ENCODE measurements around the gene SCEL. TPM values are rescaled to one million over a fixed set of nuclear protein-coding genes. Genes with fewer than 3 reads are reported as not detected.

SCEL gene
- total RNA-seq, 1 experiment from 2014 or later, result 0.07 TPM

GRCh38 chr13:77674852-77675251 is 139.3 kb downstream of the SCEL start:
- no peak overlapping the region for H3K4me3 ChIP-seq (replicated peaks in 1 of 2; ENCODE audit: low read depth in 1 of 2, low read length in 2 of 2)
- intact Hi-C loops (cut with micrococcal nuclease), result no loop called here
- no peaks in the 10 kb centered on the region for H3K9me2 ChIP-seq (ENCODE audit: insufficient read depth)
- H3K4me2 ChIP-seq (ENCODE audit: low read length), result no peak overlapping the region
- TF ChIP-seq MAX (IDR thresholded peaks at IDR 0.05) (no peak), CTCF (IDR thresholded peaks at IDR 0.05 in 2 of 3, conservative IDR thresholded peaks at IDR 0.05 in 1 of 3; ENCODE audit: borderline replicate concordance in 1 of 3, insufficient read depth in 1 of 3, low read depth in 2 of 3, low read length in 2 of 3) (no peak), ATF3 (IDR thresholded peaks at IDR 0.05) (no peak), RAD21 (IDR thresholded peaks at IDR 0.05; ENCODE audit: low read depth) (no peak), EZH2 (IDR thresholded peaks at IDR 0.05) (no peak), JUND (IDR thresholded peaks at IDR 0.05) (no peak), SIN3A (IDR thresholded peaks at IDR 0.05; ENCODE audit: low read depth) (no peak), TCF7L2 (IDR thresholded peaks at IDR 0.05; ENCODE audit: borderline replicate concordance, extremely low read depth, insufficient read depth, insufficient read length) (no peak), SP1 (IDR thresholded peaks at IDR 0.05; ENCODE audit: low read depth) (no peak)
- H3K9ac ChIP-seq (ENCODE audit: low read length), result no peak overlapping the region
- no TSS peak for BruUV-seq (replicated peaks)
- no peaks in the 10 kb centered on the region for H3K9me3 ChIP-seq (ENCODE audit: control insufficient read depth in 1 of 2, insufficient read depth in 1 of 2, low read depth in 1 of 2, low read length in 2 of 2)
- no peak overlapping the region for H2AFZ ChIP-seq (ENCODE audit: low read depth, low read length, poor library complexity, severe bottlenecking)
- RAD21 ChIA-PET (ENCODE audit: low non-redundant PET in 1 of 2, low total read pairs in 2 of 2, uncharacterized antibody in 2 of 2, unreplicated experiment in 2 of 2), result no interaction called here
- no peaks in the 10 kb centered on the region; the same call in 1 of the 2 replicates for H3K27me3 ChIP-seq (ENCODE audit: insufficient read depth, low read length)
- no peaks in the 10 kb centered on the region for H3K79me2 ChIP-seq (ENCODE audit: insufficient read depth, low read length)
- CTCF ChIA-PET, result no interaction called here
- ATAC-seq (no peak), DNase-seq (ENCODE audit: low read depth, low spot score) (no peak)
- H4K20me1 ChIP-seq (ENCODE audit: insufficient read depth), result no peaks in the 10 kb centered on the region
- no peaks in the 10 kb centered on the region for H3K36me3 ChIP-seq (ENCODE audit: control insufficient read depth in 1 of 2, insufficient read depth in 2 of 2, low read length in 2 of 2)
- POLR2A ChIA-PET, result no interaction called here
- H3K4me1 ChIP-seq (ENCODE audit: control insufficient read depth in 1 of 2, insufficient read depth in 2 of 2, low read length in 2 of 2), result no peaks in the 10 kb centered on the region
- H3K27ac ChIP-seq (ENCODE audit: low read depth, low read length), result no peak overlapping the region
